Measurements from ENCODE around the gene ABCA1.

GRCh38 chr9:104820336-104820735 is 107.6 kb downstream of the ABCA1 start:
- TF ChIP-seq POLR2A (IDR thresholded peaks at IDR 0.05) (no peak), POLR2AphosphoS5 (IDR thresholded peaks at IDR 0.05) (no peak)

All from upper lobe of left lung (tissue), 4 donors.